Tibial nerve (tissue), 4 donors: ENCODE measurements around the gene DSG3.

Source experiments
- CTCF ChIP-seq, 5 experiments: fragments of 200-600 bp in 3 of 5; fragments of 450-650 bp in 2 of 5; sonication (generic) in 3 of 5; IDR thresholded peaks; one replicate each; pipeline ENCODE4 v1.5.1; 2016 to 2019; ENCODE audit warnings: antibody characterized with exemption in 5 of 5, mild to moderate bottlenecking in 3 of 5, moderate library complexity in 2 of 5
- EP300 ChIP-seq, 2 donors: sonication (generic); formaldehyde crosslinking; IDR thresholded peaks; one replicate each; pipeline ENCODE4 v1.6.1; 2017; ENCODE audit warnings: antibody characterized with exemption in 2 of 2, mild to moderate bottlenecking in 1 of 2
- POLR2A ChIP-seq, 2 donors: fragments of 450-650 bp; IDR thresholded peaks; one replicate each; pipeline ENCODE4 v1.6.1; 2017; ENCODE audit warnings: antibody characterized with exemption in 2 of 2, mild to moderate bottlenecking in 2 of 2, moderate library complexity in 2 of 2

- no peak for TF ChIP-seq CTCF (IDR thresholded peaks at IDR 0.05)
- TF ChIP-seq POLR2A (IDR thresholded peaks at IDR 0.05), result no peak
- TF ChIP-seq EP300 (IDR thresholded peaks at IDR 0.05), result no peak
Observed at GRCh38 chr18:31505156-31505555, 57.6 kb downstream of the DSG3 start.
